ENCODE results near the gene RRN3.
A peak's percentile ranks its signal among the peaks of the same experiment; 100 is the strongest.
"Not testable (repeated sequence)": the region's sequence is repeated elsewhere in the genome, so short reads cannot be mapped to it uniquely, and the experiment has no call there.

The RRN3 gene

GRCh38 chr16:15096583-15096972 is 2.5 kb upstream of the RRN3 start:
- DNase-seq = not testable (repeated sequence)

GRCh38 chr16:15093571-15093954 is 509 bp downstream of the RRN3 start:
- not testable (repeated sequence) for DNase-seq

GRCh38 chr16:15090663-15091269 is 3.3 kb downstream of the RRN3 start:
- not testable (repeated sequence) for DNase-seq

GRCh38 chr16:15082788-15083187 is 11.3 kb downstream of the RRN3 start:
- not testable (repeated sequence) for DNase-seq

- DNase-seq = not testable (repeated sequence)
These were observed 13.2 kb downstream of the RRN3 start for GRCh38 chr16:15080883-15081282.

- DNase-seq = not testable (repeated sequence)
These were observed 17.9 kb downstream of the RRN3 start for GRCh38 chr16:15076161-15076560.

GRCh38 chr16:15073101-15073500 is 21.0 kb downstream of the RRN3 start:
- no peak for DNase-seq

GRCh38 chr16:15071916-15072769 is 21.9 kb downstream of the RRN3 start:
- DNase-seq = not testable (repeated sequence)

GRCh38 chr16:15071013-15071412 is 23.1 kb downstream of the RRN3 start:
- not testable (repeated sequence) for DNase-seq

GRCh38 chr16:15066690-15067089 is 27.4 kb downstream of the RRN3 start:
- not testable (repeated sequence) for DNase-seq

- not testable (repeated sequence) for DNase-seq
These were observed 28.1 kb downstream of the RRN3 start for GRCh38 chr16:15065961-15066360.

GRCh38 chr16:15062085-15062810 is 31.8 kb downstream of the RRN3 start:
- not testable (repeated sequence) for DNase-seq

GRCh38 chr16:15059324-15059723 is 34.7 kb downstream of the RRN3 start:
- no peak for DNase-seq

GRCh38 chr16:15057681-15058417 is 36.2 kb downstream of the RRN3 start:
- no peak for DNase-seq

GRCh38 chr16:15055141-15056053 is 38.7 kb downstream of the RRN3 start:
- DNase-seq = peak; percentile 55

- DNase-seq = no peak
These were observed 39.5 kb downstream of the RRN3 start for GRCh38 chr16:15054357-15055140.

- no peak for DNase-seq
These were observed 40.2 kb downstream of the RRN3 start for GRCh38 chr16:15053904-15054303.

- DNase-seq = no peak
These were observed 41.2 kb downstream of the RRN3 start for GRCh38 chr16:15052747-15053476.

- no peak for DNase-seq
These were observed 42.6 kb downstream of the RRN3 start for GRCh38 chr16:15051387-15051951.

GRCh38 chr16:15050440-15050839 is 43.6 kb downstream of the RRN3 start:
- not testable (repeated sequence) for DNase-seq
